Activated CD4-positive, alpha-beta T cell treated with anti-CD3 and anti-CD28 coated beads, Interleukin-2, amount 10 ng/mL, durations not matched to agents 7 days and 5 days (primary cell): ENCODE measurements around the gene SHTN1. TPM values are rescaled to one million over a fixed set of nuclear protein-coding genes. Genes with fewer than 3 reads are reported as not detected.

Experiments
- CTCF ChIA-PET: fragments of 350-600 bp; sonication (Branson Sonifier 250); formaldehyde crosslinking; loops from one replicate; lab custom pipeline; 2021; ENCODE audit warnings: antibody characterized with exemption; lab: Charles Lee
- POLR2A ChIA-PET: fragments of 350-600 bp; sonication (Branson Sonifier 250); formaldehyde crosslinking; loops from one replicate; lab custom pipeline; 2021; ENCODE audit warnings: antibody characterized with exemption; lab: Charles Lee
- DNase-seq: peaks from one replicate; pipeline ENCODE4 v3.0.0-alpha.2; 2020
- H3K27ac Mint-ChIP-seq: one replicate; pipeline ENCODE4 v1.8.0; 2021; ENCODE audit warnings: mild to moderate bottlenecking, moderate library complexity, mixed read lengths
- H3K27me3 Mint-ChIP-seq: one replicate; pipeline ENCODE4 v1.8.0; 2021; ENCODE audit warnings: mixed read lengths
- H3K36me3 Mint-ChIP-seq: one replicate; pipeline ENCODE4 v1.8.0; 2021; ENCODE audit warnings: low read depth, mixed read lengths
- H3K4me1 Mint-ChIP-seq: one replicate; pipeline ENCODE4 v1.8.0; 2021; ENCODE audit warnings: mixed read lengths
- H3K4me3 Mint-ChIP-seq: one replicate; pipeline ENCODE4 v1.8.0; 2021; ENCODE audit warnings: mild to moderate bottlenecking, moderate library complexity, mixed read lengths
- H3K9me3 Mint-ChIP-seq: one replicate; pipeline ENCODE4 v1.8.0; 2021; ENCODE audit warnings: mixed read lengths
- total RNA-seq, 2 experiments: library from RNA; stranded (reverse); gene quantifications; one replicate each; pipeline ENCODE4 v1.2.3, GENCODE V29; 2021

SHTN1 gene
- total RNA-seq, 2 experiments from 2014 or later = 0.40 to 0.45 TPM

DNA sequence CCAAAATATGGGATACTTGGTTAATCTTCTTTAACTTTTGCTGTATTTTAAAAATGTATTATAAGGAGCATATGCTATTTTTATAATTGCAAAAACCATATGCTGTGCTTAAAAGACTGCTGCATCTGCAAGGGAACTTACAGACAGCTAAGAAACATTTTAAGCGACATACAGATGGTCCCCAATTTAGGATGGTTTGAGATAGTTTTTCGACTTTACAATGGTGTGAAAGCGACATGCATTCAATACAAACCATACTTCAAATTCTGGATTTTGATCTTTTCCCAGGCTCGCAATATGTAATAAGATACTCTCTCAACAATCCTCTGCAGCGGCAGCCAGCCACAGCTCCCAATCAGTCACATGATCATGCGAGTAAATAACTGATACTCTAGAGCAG, 73.2 kb downstream of the SHTN1 start:
- Mint-ChIP-seq H3K4me1 (no peaks in the 10 kb centered on the region), H3K36me3 (no peaks in the 10 kb centered on the region), H3K27me3 (peaks cover 1% of the 10 kb centered on the region), H3K9me3 (no peaks in the 10 kb centered on the region), H3K27ac (no peak overlapping the region), H3K4me3 (no peak overlapping the region)
- DNase-seq = no peak
- ChIA-PET POLR2A (no interaction called here), CTCF (no interaction called here)

DNA sequence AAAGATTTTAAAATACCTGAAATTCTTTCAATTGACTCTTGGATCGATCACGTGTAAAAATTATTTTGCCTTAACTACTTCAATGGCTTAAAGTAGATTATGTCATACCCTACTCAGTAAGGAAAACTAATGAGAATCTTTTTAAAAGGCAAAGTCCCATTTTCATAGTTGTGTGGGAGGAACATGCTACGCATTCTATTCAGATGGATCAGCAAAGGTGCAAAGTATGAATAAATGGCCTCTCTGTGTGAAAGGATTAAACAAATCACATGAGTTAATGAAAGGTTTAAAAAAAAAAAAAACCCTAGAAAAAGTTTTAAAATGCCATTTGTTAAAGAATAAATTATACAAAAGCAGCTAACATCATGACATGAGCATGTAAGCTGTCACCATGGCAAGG, 78.6 kb downstream of the SHTN1 start:
- H3K9me3 Mint-ChIP-seq = no peaks in the 10 kb centered on the region
- H3K4me3 Mint-ChIP-seq = no peak overlapping the region
- H3K27ac Mint-ChIP-seq = no peak overlapping the region
- ChIA-PET POLR2A (no interaction called here), CTCF (no interaction called here)
- peaks cover 1% of the 10 kb centered on the region for H3K27me3 Mint-ChIP-seq
- DNase-seq = no peak
- no peaks in the 10 kb centered on the region for H3K4me1 Mint-ChIP-seq
- no peaks in the 10 kb centered on the region for H3K36me3 Mint-ChIP-seq

DNA sequence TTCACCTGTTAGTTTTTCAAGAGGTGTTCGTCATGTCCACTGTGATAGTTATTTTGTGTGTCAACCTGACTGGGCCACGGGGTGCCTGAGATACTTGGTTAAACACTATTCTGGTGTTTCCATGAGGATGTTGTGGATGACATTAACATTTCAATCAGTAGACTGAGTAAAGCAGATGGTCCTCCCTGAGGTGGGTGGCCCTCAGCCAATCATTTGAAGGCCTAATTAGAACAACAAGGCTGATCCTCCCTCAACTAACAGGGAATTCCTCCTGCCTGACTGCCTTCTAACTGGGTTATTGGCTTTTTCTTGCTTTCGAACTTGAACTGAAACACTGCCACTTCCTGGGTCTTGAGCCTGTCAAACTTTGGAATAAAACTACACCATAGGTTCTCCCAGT, 79.9 kb downstream of the SHTN1 start:
- no peak for DNase-seq
- CTCF ChIA-PET = no interaction called here
- H3K27ac Mint-ChIP-seq = no peak overlapping the region
- no peaks in the 10 kb centered on the region for H3K4me1 Mint-ChIP-seq
- H3K9me3 Mint-ChIP-seq = no peaks in the 10 kb centered on the region
- H3K27me3 Mint-ChIP-seq = peaks cover 1% of the 10 kb centered on the region
- POLR2A ChIA-PET = no interaction called here
- H3K36me3 Mint-ChIP-seq = no peaks in the 10 kb centered on the region
- no peak overlapping the region for H3K4me3 Mint-ChIP-seq

DNA sequence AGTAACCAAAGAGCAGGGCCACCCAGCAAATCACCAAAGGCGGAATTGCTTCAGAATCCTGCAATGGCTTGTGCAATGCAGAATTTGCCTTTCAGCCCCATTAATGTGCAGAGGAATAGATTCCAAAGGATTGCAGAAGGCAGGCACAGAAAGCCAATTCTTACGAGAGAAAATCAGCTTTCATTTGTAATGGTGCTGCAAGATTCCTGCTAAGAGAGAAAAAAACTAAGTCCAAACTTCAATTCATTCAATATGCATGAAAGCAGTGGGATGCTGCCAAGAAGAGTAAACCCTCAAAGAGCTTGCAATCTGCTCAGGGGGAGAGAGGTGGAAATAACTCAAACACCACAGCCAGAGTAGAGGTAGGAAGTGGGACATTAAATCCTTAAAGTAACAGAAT, 85.3 kb downstream of the SHTN1 start:
- Mint-ChIP-seq H3K9me3 (no peaks in the 10 kb centered on the region), H3K27me3 (no peaks in the 10 kb centered on the region)
- CTCF ChIA-PET = no interaction called here

DNA sequence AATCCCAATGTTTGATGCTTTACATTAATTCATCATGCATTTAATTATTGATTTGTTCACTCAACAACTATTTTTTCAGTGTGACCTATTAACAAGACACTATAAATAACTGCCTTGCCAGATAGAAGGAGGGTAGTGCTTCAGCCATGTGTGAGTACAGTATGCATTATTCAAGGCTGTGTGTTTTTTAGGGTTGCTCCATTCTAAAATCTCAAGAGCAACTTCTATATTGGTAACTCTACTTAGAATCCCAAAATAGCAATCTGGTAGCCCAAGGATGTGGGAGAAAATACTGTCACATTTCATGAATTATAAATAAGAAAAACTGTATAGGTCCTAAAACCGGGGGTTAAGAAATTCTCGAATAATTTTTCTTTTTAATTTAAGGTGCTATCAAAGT, 85.8 kb downstream of the SHTN1 start:
- H3K4me1 Mint-ChIP-seq = no peaks in the 10 kb centered on the region
- POLR2A ChIA-PET = no interaction called here
- no peaks in the 10 kb centered on the region for H3K27me3 Mint-ChIP-seq
- no peak for DNase-seq
- CTCF ChIA-PET = no interaction called here
- H3K4me3 Mint-ChIP-seq = no peak overlapping the region
- H3K36me3 Mint-ChIP-seq = no peaks in the 10 kb centered on the region
- no peak overlapping the region for H3K27ac Mint-ChIP-seq
- no peaks in the 10 kb centered on the region for H3K9me3 Mint-ChIP-seq

More for the DNA sequence above, 85.3 kb downstream of the SHTN1 start:
- no peaks in the 10 kb centered on the region for H3K4me1 Mint-ChIP-seq
- H3K36me3 Mint-ChIP-seq = no peaks in the 10 kb centered on the region
- POLR2A ChIA-PET = no interaction called here
- no peak overlapping the region for H3K27ac Mint-ChIP-seq
- no peak overlapping the region for H3K4me3 Mint-ChIP-seq
- no peak for DNase-seq

DNA sequence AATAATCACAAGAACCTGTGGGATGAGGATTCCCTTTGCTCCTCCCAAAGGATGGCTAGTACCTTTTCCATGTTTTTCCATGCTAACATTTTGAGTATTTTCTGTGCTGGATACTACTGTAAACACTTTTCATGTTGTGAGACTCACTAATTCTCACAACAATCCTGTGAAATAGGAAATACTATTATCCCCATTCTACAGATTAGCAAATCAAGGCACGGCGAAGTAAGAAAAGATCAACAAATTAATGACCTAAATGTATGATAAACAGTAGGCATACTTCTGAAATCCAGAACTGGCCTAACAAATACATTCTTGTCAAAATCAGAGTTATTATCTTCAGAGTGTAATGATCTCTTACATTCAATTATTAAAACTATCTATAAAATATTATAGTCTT, 86.4 kb downstream of the SHTN1 start:
- no peaks in the 10 kb centered on the region for H3K36me3 Mint-ChIP-seq
- H3K4me3 Mint-ChIP-seq = no peak overlapping the region
- H3K9me3 Mint-ChIP-seq = no peaks in the 10 kb centered on the region
- no peak overlapping the region for H3K27ac Mint-ChIP-seq
- CTCF ChIA-PET = no interaction called here
- H3K27me3 Mint-ChIP-seq = no peaks in the 10 kb centered on the region
- H3K4me1 Mint-ChIP-seq = no peaks in the 10 kb centered on the region
- POLR2A ChIA-PET = no interaction called here
- DNase-seq = no peak

DNA sequence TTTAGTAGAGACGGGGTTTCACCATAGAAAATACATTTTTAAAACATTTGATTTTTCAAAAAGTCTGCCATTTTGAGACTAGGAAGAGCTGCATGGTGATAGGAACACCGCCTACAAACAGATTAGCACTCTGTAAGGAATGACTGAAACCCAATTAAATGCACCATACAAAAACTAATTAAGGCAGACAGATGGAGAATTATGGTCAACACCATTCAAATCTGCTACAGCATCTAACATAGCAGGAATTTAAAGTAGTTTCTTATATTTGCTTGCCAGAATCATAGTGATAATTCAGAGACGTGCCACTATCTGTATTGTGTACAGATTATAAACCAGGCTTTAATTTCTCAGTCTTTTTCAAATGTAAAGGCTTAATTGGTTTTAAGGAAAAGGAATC, 87.5 kb downstream of the SHTN1 start:
- ChIA-PET CTCF (interaction anchor here (1.0 kb wide), 1 partner anchor 27 kb away, joined by 3 read pairs; no protein-coding TSS in a partner anchor), POLR2A (no interaction called here)
- DNase-seq = no peak
- Mint-ChIP-seq H3K27ac (no peak overlapping the region), H3K9me3 (no peaks in the 10 kb centered on the region), H3K27me3 (no peaks in the 10 kb centered on the region), H3K4me3 (no peak overlapping the region), H3K4me1 (no peaks in the 10 kb centered on the region), H3K36me3 (no peaks in the 10 kb centered on the region)

DNA sequence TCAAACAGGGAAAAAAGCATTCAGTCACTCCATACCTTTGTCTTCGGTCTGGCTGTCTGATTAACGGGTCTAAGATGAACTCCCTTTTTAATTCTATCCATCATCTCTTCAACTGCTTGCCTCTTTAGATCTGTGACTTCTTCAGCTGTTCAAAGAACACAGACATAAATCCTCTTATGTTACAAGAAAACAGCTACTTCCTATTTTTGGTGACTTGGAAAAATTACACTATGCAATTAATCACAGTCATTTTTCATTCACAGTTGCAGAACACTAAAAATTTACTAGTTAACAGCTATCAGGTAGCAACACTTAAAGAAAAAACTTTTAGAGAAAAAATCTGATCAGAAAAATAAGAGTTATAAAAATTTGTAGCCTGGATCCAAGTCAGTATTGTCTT, 89.6 kb downstream of the SHTN1 start:
- Mint-ChIP-seq H3K4me1 (no peaks in the 10 kb centered on the region), H3K27ac (no peak overlapping the region), H3K36me3 (no peaks in the 10 kb centered on the region), H3K4me3 (no peak overlapping the region), H3K9me3 (no peaks in the 10 kb centered on the region), H3K27me3 (no peaks in the 10 kb centered on the region)
- ChIA-PET CTCF (no interaction called here), POLR2A (no interaction called here)
- DNase-seq = no peak

DNA sequence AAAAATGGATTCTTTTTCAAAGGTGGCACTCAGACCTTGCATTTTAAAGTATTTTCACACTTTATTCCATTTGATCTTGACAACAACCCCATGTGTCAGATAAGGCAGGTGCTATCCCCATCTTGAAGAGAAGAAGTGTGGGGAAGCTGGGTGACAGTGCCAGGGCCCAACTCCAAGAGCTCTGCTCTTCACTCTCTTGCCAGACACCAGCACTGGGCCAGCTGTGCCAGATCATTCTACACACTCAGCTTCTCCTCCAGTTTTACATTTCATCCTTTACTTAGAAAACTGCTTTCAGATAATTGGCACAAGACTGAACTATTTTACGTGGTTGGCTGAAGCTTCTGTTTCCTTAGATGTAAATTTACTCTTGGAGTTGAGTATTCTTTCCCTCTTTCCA, 91.3 kb downstream of the SHTN1 start:
- H3K4me3 Mint-ChIP-seq = no peak overlapping the region
- H3K9me3 Mint-ChIP-seq = no peaks in the 10 kb centered on the region

DNA sequence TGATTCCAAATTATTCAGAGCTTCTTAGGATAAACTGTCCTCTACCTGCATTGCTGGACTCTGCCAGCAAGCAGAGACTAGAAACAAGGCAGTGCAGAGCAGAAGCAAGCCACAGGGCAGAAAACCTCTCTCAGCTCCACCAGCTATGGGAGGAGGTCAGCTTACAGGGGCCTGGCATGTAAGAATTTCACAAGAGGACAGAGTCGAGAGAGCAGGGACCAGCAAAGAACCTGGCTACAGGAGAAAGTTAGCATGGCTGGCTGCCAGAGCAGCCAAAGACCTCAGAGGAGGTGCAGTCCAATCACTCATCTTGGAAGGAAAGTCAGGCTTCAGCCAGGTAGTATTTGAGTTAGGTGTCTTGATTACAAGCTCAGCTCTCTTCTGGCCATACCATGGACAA, 92.8 kb downstream of the SHTN1 start:
- Mint-ChIP-seq H3K9me3 (no peaks in the 10 kb centered on the region), H3K36me3 (no peaks in the 10 kb centered on the region), H3K4me1 (no peaks in the 10 kb centered on the region), H3K27ac (no peak overlapping the region), H3K4me3 (no peak overlapping the region), H3K27me3 (no peaks in the 10 kb centered on the region)
- DNase-seq = no peak
- CTCF ChIA-PET = no interaction called here
- POLR2A ChIA-PET = no interaction called here

More for the DNA sequence above, 91.3 kb downstream of the SHTN1 start:
- H3K27ac Mint-ChIP-seq = no peak overlapping the region
- H3K4me1 Mint-ChIP-seq = no peaks in the 10 kb centered on the region
- CTCF ChIA-PET = interaction anchor here (0.6 kb wide), 1 partner anchor 9 kb away, joined by 3 read pairs; no protein-coding TSS in a partner anchor
- DNase-seq = no peak
- H3K36me3 Mint-ChIP-seq = no peaks in the 10 kb centered on the region
- no peaks in the 10 kb centered on the region for H3K27me3 Mint-ChIP-seq
- POLR2A ChIA-PET = no interaction called here

DNA sequence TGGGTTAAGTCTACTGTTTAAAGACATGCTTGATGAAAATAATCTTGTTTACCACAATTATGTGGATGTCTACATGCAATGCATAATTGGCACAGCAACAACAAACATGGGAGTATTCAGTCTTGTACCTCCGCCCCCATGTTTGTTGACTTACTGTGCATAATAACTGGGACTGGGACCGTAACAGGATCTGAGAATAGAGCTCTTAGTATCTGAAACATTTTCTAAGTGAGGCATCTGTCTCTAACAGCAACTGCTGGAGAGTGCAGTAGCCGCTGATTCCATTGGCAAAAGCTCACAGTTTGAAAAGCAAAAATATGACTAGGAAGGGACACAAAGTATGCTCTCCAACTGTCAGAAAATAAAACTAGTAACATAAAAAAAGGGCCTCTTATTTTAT, 94.1 kb downstream of the SHTN1 start:
- Mint-ChIP-seq H3K4me1 (no peaks in the 10 kb centered on the region), H3K27me3 (no peaks in the 10 kb centered on the region), H3K27ac (no peak overlapping the region), H3K36me3 (no peaks in the 10 kb centered on the region), H3K9me3 (no peaks in the 10 kb centered on the region), H3K4me3 (no peak overlapping the region)
- ChIA-PET POLR2A (no interaction called here), CTCF (no interaction called here)
- no peak for DNase-seq

DNA sequence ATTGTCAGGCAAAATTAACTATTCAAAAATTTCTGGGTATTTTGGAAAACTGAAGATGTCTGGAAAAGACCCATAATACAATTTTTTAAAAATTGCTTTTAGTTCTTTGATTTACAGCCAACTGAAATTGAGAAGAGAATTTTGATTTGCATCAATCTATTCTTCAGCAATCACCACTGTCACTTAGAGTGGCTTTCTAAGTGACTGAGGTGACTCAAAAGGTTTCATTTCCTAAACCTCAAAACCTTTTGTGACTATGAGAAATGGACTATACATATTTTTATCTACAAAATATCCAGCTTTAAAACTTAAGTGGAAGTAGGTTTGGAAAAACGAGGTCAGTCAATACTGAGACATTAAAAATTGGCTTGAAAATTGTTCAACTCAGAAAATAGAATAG, 95.7 kb downstream of the SHTN1 start:
- H3K36me3 Mint-ChIP-seq = no peaks in the 10 kb centered on the region
- no peaks in the 10 kb centered on the region for H3K9me3 Mint-ChIP-seq
- H3K27me3 Mint-ChIP-seq = no peaks in the 10 kb centered on the region
- H3K4me1 Mint-ChIP-seq = no peaks in the 10 kb centered on the region
- DNase-seq = no peak
- POLR2A ChIA-PET = no interaction called here
- CTCF ChIA-PET = no interaction called here
- H3K27ac Mint-ChIP-seq = no peak overlapping the region
- no peak overlapping the region for H3K4me3 Mint-ChIP-seq

DNA sequence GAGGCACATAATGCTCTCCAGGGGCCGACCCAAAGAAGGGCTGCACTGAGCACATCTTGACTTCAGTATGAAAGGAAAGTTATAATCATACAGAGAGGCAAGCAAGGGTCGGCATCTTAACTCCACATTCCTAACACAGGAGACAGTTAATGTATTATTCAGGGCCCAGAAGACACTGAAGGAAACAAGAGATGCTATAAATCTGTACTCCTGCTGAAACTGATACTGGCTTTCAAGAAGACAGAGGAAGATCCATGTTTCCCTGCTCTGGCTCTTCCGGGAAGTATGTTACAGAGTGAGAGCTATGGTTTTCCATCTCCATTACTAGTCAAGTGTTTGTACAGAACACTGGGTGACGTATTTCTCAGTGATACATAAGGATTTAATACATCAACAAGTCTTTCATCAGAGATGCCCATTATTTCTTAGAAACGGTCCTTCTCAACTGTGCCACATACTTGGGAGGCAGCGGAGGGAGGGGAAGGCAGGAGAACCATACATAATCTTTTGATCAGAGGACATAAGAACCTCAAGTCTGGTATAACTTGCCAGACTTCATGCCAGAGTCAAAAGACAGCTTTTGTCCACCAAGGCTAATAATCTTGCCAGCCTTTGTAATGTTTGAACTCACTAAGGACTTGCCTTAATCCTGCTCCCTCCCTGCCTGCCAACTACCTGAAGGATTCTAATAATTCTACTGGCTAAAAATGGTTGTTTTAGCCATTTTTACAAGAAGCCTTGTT, 97.6 kb downstream of the SHTN1 start:
- CTCF ChIA-PET = no interaction called here
- Mint-ChIP-seq H3K27me3 (no peaks in the 10 kb centered on the region), H3K27ac (no peak overlapping the region), H3K4me1 (no peaks in the 10 kb centered on the region), H3K4me3 (no peak overlapping the region), H3K9me3 (no peaks in the 10 kb centered on the region), H3K36me3 (no peaks in the 10 kb centered on the region)
- POLR2A ChIA-PET = no interaction called here
- no peak for DNase-seq

DNA sequence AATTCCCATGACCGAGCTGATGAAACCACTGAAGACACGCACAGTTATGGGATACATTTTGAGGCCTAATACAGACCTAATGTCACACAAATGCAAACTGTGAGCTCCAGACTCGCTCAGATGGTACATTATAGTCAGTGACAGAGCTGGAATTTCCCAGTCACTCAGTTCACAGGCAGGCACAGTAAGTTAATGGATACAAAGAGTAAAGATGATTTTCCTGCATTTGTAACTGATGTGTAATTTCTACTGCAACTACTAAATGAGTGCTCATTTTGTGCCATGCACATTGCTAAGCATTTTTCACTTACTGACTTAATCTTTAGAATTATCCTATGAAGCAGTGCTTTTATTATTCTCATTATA, 99.2 kb downstream of the SHTN1 start:
- POLR2A ChIA-PET = no interaction called here
- no peaks in the 10 kb centered on the region for H3K27me3 Mint-ChIP-seq
- CTCF ChIA-PET = interaction anchor here (0.5 kb wide), 1 partner anchor 74 kb away, joined by 3 read pairs; no protein-coding TSS in a partner anchor
- no peaks in the 10 kb centered on the region for H3K4me1 Mint-ChIP-seq
- H3K4me3 Mint-ChIP-seq = no peak overlapping the region
- no peaks in the 10 kb centered on the region for H3K36me3 Mint-ChIP-seq
- H3K27ac Mint-ChIP-seq = no peak overlapping the region
- H3K9me3 Mint-ChIP-seq = no peaks in the 10 kb centered on the region
- DNase-seq = no peak
